ENCODE data around the gene ACP7.
A peak's percentile ranks its signal among the peaks of the same experiment; 100 is the strongest.
"Not testable (repeated sequence)": the region's sequence is repeated elsewhere in the genome, so short reads cannot be mapped to it uniquely, and the experiment has no call there.

The ACP7 gene

DNA sequence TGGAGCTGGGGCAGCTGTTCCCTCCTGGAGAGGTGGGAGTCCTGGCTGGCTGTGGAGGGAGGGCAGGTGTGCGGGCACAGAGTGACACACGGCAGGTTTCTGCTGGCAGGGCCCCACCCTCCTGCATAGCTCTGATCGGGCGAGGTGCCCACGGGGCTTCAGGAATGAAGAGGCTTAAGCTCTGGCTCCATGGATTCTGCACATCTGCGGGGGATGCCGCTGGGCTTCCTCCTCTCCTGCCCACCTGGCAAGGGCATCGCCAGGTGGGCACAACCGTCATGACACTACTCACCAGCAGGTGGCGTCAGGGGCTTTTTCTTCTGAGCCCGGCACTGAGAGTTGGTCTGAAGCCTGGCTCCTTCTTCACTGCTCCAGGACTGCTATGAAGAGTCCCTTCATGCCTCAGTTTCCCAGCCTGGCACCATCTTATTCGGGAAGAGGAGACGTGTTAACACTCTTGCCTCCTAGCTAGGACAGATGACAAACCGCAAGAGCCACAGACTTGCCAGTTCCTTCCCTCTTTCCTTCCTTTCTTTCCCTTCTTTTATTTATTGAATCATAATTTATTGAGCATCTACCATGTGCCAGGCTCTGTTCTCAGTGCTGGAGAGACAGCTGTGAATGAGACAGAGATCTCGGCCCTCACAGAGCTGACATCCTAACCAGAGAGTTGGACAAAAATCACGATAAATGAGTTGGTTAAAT, 26.2 kb downstream of the ACP7 start:
- DNase-seq = peak; percentile 12

DNA sequence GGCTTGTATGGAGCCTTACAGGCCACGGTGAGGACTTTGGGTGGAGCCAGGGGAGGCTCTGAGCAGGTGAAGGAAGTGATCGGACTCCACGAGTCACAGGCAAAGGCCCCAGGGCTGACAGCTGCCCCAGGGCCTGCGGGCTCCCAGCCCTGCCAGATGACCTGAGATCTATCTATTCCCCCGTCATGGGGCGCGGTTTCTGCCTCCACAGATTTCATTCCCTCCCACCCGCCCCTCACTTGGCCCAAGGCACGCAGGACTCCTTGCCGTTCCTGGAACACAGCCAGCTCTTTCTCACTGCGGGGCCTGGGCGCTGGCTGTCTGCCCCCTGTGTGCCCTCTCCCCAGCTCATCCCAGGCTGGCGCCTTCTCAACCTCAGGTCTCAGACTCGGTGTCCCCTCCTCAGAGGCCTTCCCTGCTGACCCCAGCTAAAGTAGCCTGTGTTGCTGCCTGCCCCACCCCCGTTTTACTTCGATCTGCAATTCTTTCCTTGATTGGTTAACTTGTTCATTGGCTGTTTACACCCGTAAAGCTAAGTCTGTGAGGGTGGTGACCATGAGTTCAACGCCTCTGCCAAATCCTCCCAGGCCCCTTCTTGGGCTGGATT, 27.5 kb downstream of the ACP7 start:
- DNase-seq = peak; percentile 63

DNA sequence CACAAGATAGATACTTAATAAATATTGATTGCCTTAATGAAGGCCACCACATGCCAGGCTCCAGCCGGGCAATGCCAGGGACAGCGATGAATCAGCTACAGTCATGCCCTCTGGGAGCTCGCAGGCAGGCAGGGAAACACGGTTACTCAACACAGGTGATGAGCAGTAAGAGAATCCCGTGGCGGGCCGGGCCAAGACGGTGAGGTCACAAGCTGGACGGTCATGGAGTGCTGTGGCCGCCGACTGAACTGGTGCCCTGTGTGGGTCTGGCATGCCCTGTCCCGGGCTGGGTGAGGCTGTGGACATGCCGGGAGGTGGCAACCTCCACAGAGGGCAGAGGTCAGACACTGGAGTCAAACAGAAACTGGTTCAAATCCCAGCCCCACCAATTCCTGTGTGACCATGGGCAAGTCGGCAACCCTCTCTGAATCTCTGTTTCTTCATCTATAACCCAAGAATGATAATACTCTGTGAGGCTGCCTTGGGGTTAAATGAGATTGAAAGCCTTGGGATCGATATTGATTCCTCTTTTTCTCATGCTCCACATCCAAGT, 28.2 kb downstream of the ACP7 start:
- peak; percentile 85 for DNase-seq

DNA sequence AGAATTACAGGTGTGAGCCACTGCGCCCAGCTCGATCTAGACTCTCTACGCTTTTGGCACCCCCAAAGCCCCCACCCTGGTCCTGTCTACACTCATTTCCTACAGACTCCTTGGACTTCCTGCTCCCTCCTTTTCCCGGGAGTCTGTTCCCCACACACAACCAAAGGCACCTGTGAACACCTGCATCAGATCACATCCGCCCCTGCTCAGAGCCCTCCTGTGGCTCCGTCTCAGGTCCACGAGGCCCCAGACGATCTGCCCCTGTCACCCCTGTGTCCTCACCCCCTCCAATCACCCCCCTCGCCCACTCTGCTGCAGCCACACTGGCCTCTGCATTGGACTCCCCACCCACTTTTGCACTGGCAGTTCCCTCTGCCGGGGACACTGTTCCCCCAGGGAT, 29.0 kb downstream of the ACP7 start:
- no peak for DNase-seq

DNA sequence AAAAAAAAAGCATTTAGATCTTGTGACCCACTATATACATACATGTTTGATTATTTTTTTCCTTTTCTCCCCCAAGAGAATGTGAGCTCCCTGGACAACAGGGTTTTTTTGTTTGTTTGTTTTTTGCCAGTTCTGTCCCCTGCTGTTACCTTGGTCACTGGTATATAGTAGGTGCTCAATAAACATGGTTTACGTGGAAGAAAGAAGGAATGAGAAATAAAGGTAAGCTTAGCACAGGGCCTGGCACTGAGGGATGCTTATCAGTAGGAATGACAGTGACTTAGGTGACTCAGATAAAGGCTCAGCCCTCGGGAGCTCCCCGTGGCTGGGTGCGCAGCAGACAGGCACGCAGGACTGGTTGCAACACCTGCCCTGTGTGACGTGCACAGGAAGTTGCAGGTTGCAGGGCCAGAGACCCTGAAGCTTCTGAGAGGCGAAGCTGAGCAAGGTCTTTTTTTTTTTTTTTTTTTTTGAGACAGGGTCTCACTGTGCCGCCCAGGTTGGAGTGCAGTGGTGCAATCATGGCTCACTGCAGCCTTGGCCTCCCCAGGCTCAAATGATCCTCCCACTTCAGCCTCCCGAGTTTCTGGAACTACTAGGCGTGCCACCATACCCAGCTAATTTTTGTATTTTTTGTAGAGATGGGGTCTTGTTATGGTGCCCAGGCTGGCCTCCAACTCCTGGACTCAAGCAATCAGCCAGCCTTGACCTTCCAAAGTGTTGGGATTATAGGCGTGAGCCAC, 31.1 kb downstream of the ACP7 start:
- no peak for DNase-seq

DNA sequence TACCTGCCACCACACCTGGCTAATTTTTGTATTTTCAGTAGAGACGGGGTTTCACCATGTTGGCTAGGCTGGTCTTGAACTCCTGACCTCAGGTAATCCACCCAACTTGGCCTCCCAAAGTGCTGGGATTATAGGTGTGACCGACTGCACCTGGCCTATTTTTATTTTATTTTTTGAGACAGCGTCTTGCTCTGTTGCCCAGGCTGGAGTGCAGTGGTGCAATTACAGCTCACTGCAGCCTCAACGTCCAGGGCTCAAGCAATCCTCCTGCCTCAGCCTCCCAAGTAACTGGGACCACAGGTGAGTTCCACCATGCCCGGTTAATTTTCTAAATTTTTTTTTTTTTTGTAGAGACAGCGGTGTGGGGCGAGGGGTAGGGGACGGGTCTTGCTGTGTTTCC, 32.9 kb downstream of the ACP7 start:
- not testable (repeated sequence) for DNase-seq

DNA sequence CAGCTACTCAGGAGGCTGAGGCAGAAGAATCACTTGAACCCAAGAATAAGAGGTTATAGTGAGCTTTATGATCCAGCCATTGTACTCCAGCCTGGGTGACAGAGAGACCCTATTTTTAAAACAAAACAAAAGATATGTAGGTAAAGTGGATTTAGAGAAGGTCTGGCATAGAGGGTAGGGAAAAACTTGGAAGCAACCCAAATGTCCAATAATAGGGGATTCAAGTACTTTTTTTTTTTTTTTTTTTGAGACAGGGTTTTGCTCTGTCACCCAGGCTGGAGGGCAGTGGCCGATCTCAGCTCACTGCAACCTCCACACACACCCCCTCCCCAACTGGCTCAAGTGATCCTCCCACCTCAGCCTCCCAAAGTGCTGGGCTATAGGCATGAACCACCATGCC, 35.7 kb downstream of the ACP7 start:
- no peak for DNase-seq

DNA sequence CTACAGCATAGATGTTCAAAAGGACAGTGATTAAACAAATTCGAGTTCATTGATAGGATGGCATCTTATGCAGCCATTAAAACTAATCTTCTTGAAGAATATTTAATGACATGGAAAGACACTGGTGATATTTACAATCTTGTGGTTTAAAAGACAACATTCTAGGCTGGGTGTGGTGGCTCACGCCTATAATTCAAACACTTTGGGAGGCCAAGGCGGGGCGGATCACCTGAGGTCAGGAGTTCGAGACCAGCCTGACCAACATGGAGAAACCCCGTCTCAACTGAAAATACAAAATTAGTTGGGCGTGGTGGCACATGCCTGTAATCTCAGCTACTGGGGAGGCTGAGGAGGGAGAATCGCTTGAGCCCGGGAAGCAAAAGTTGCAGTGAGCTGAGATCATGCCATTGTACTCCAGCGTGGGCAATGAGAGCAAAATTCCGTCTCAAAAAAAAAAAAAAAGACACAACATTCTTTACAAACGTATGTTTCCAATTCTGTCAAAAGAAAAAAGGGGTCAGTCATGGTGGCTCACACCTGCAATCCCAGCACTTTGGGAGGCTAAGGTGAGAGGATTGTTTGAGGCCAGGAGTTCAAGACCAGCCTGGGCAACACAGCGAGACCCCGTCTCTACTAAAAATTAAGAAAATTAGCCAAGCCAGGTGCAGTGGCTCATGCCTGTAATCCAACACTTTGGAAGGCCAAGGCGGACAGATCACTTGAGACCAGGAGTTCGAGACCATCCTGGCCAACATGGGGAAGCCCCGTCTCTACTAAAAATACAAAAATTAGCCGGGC, 39.0 kb downstream of the ACP7 start:
- DNase-seq = no peak

DNA sequence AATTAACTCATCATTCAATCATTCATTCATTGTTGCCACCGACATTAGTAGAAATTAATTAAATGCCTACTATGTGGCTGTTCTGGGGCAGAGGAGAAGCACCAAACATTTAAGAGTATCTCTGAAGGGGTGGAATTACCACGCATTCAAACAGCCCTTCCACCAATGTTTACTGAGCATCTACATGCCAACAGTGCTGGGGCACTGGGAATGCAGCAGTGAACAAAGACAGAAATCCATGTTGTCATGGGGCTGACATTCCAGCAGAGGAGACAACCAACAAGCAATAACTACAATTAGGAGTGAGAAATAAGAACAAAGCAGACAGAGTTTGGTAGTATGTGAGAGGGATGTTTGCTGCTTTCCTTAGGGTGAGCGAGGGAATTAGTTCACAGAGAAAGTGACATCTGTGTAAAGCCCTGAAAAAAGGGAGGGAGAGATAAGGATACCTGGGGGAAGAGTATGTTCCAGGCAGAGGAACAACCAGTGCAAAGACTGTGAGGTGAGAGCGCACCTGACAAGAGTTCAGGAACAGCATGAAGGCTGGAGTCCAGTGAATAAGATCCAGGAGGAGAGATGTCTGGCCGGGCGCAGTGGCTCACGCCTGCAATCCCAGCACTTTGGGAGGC, 40.1 kb downstream of the ACP7 start:
- no peak for DNase-seq

DNA sequence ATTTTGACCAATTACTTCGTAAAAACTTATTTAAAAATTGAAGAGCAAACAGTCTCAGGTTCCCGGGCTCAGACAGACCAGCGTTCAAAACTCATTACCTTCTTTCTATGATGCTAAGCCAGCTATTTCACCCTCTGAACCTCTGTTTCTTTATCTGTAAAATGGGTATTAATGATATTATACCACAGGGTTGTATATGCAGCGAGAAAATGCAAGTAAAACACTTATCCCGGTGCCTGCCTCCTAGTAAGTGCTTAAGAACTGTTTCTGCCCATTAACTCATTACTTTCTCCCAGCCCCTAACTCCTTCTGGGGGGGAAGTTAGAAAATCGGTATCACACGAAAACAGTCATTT, 41.0 kb downstream of the ACP7 start:
- no peak for DNase-seq

DNA sequence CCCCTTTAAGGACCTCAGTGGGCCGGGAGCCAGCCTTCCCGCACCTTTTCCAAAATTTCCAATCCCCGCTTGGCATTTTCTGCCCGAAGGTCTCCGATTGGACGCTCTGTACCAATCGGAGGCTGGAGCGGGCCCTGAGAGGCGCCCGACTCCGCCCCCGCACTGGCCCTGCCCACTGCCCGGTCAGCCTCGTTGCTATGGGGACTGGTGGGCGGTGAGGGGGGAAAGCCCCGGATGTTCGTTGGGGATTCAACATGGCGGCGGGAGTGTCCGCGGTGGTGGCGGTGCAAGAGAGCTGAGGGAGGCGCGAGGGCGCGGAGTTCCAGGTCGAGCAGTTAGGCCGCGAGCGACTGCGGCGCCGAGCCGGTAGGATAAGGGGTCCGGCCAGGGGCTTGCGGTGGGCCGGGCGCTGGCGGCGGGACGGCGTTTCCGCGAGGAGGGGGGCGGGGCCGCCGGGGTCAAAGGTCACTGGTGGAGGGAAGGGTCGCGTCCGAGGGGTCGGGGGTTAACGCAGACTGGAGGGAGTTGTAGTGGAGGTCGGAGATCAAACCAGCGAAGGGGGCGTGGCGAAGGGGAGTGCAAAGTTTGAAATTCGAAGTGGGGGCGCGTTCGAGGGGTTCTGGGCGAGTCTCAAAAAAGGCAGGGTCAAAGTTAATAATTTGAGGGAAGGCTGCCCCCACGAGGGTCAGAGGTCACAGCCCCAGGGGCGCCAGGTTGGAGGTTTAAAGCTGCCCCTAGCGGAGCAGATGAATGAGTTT, 41.6 kb downstream of the ACP7 start, which contains the start of gene PAK4:
Gene PAK4, plus strand, starts transcription at position 233 of the 758 bp plus-strand sequence. CDS start 43,768 bp downstream, outside the sequence.
- DNase-seq = peak; percentile 98

DNA sequence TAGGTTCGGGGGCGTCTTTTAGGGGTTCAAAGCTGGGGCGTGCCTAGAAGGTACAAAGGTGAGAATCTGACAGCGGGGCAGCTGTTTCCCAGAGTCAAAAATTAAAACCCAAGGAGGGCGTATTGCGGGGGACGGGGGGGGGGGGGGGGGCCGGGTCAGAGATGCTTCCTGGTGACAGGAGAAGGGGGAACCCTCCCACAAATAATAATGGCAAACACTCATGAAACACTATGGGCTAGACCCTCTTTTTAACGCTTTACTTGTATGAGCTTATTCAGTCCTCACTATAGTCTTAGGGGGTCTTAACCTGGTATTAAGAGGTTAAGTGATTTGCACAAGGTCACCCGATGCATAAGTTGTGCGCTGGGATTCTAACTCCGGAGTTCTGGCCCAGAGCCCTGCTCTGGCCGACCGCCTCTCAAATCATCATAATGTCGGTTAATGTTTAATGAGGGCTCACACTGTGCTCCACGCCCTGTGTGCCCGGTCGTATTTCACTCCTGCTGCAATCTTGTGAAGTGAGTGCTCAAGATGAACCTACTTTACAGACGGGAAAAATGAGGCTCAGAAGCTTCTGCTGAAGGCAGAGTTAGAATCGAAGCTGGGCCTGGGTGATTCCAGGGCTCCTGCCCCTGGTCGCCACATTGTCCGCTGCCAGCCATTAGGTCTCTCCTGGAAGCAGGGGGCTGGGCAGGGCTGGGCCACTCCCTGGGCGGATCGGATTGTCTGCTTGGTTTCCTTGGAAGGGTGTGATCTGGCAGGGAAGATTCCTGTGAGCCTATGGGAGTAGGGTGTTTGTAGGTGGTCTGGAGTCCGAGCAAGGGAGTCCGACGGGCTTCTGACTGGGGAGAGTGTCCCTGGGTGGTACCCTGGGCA, 42.4 kb downstream of the ACP7 start:
- DNase-seq = no peak

DNA sequence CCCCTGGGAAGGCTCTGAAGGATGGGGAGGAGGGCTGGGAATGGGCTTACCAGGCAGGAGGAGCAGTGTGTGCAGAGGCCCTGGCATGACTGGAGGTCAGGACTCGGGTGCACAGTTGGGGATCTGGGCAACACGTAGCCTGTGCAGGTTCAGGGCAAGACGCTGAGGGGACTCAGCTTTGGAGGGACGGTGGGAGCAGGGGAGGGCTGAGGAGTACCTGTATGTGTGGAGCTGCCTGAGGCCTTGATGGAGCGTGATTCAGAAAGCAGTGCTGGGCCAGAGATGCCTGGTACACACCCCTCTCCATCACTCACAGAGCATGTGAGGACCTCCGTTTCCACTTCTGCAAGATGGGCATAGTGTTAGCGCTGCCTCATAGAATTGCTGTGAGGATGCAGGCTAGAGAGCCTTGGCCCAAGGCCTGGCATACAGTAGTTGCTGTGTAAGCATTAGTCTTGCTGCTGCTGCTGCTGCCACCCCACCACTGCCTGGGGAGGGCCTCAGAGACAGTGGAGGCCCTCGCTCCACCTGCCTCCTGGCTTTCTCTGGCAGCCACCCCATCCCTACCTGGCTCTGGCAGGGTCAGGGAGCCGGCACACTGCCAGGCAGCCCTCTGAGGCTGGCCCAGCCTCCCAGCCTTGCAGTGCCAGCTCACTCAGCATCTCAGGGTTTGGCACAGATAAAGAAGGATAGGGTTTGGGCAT, 43.8 kb downstream of the ACP7 start:
- no peak for DNase-seq

DNA sequence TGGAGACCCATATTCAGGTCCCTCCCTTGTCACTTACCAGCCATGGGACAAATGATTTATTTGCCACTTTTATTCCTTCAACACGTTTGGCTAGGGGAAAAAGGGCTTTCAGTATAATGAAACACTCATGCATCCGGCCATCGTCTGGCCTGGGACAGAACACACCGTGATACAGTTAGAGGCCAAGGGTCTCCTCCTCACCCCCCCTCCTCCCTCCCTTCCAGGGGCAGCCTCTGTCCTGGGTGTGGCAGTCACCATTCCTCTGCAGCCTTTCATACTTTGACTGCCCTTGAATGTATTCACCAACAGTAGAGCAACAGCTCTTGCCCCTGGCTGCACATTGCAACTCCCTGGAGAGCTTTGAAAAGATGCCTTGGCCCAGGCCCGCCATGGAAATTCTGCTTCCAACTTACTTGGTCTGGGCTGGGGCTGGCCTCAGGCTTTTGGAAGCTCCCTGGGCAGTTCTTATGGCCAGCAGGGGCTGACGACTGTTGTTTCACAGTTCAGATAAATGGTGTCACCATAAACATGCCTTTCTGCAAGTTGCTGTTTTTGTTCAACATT, 44.4 kb downstream of the ACP7 start:
- no peak for DNase-seq

DNA sequence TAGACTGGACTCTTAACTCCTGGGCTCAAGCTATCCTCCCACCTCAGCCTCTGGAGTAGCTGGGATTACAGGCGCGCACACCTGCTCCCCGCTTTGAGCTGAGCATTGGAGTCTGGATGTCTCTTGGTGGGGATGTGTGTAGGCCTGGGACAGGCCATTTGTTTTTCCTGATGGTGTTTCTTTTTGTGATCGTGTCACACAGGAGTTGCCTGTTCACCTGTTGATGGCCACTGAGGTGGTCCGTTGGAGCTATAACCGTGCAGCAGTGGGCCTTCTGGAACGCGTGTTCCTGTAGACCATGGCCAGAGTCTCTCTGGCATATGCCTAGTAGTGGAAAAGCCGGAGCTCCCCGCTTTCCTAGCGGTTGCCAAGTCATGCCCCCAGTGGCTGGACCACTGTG, 44.9 kb downstream of the ACP7 start:
- no peak for DNase-seq

DNA sequence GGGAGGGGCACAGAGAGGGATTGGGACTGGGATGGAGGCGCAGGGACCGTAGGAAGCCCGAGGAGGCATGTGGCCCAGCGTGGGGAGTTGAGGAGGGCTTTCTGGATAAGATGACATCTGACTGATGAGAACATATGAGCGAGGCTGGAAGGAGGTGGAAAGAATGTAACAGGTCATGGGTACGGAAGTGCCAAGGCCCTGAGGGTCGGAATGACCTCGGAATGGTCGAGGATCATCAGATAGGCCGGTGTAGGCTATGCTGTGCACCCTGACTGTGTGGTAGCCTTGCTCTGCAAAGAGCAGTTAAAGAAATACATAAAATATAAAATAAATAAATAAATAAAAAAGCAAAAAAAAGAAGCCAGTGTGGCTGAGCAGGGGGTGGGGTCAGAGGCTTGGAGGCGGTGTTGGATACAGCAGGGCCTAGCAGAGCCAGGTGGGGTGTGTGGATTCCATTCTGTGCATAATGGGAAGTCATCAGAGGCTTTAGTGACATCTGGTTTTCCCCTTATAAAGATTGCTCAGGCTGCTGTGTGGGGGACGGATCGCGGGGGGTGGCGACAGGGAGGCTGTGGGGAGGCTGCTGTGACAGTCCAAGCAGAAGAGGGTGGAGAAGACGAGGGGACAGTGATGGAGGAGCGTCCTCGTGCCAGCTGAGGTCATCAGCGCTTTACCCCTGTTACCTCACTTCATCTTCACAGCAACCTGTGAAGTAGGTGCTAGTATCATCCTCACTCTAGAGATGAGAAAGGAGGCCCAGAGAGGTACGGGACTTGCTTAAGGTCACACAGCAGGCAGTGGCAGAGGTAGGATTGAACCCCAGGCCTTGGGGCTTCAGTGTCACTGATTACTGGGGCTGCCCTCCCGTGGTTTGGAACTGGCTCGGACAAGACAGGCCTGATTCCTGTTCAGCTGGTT, 46.4 kb downstream of the ACP7 start:
- DNase-seq = no peak

DNA sequence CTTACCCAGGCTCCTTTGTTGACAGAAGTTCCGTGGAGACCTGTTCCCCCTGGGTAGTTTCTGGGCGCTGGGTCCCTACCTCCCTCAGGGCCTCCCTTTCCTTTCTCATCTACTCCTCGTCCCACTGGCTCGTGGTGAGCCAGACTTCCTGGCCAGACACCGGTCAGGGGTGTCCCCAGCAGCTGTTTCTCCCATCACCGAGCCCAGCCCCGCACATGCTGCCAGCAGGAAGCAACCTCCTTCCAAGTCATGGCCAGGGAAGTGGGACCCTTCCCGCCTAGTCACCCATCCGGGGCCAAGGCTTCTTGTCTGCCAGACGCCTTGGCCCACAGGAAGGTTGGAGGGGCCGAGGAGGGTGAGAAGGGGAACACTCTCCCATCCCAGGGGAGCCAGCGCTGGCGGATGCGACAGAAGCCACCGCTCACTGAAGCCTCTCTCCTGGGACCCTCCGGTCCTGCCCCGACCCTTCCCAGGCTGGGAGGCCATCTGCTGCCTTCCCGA, 47.1 kb downstream of the ACP7 start:
- DNase-seq = no peak

DNA sequence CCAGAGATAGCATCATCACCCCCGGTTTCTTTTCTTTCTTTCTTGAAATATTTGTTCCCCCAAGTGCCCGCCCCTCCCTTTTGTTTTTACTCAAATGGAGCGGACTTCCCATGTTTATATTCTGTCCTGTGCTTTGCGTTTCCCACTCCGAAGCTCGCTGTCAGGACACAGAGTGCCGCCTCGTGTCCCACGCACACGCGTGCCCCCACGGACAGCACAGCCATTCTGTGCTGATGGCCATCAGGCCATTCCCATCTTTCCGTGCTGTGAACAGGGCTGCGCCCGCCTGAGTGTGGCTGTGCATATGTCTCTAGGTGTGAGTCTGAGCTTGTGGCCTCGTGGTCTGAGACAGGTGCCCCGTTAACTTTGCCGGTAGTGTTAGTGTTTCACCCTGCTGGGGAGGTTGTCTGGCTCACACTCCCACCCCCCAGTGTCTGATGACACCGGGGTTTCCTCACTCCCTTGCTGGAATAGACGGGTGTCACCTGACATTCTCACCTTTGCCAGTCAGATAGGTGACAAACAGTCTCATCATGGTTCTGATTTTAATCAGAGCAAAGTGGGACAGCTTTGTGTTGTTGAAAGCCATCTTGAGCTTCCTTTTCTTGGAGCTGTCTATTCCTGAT, 48.3 kb downstream of the ACP7 start:
- DNase-seq = no peak
